Activated CD8-positive, alpha-beta memory T cell treated with anti-CD3 and anti-CD28 coated beads for 36 hours (primary cell): Measurements from ENCODE around the gene XIAP. TPM values are rescaled to one million over a fixed set of nuclear protein-coding genes. Genes with fewer than 3 reads are reported as not detected.
"Not testable (repeated sequence)": the region's sequence is repeated elsewhere in the genome, so short reads cannot be mapped to it uniquely, and the experiment has no call there.

Experiments
- CTCF ChIA-PET: fragments of 350-600 bp; sonication (Branson Sonifier 250); formaldehyde crosslinking; loops from one replicate; lab custom pipeline; 2021; ENCODE audit warnings: antibody characterized with exemption; lab: Charles Lee
- POLR2A ChIA-PET: fragments of 350-600 bp; sonication (Branson Sonifier 250); formaldehyde crosslinking; loops from one replicate; lab custom pipeline; 2021; ENCODE audit warnings: antibody characterized with exemption; lab: Charles Lee
- total RNA-seq, 2 experiments: library from RNA; stranded (reverse); gene quantifications; one replicate each; pipeline ENCODE4 v1.2.3, GENCODE V29; 2021

Gene XIAP
- 10 to 100 TPM; 36.7 to 37.2 TPM for total RNA-seq

GRCh38 chrX:123859846-123860838 is at the start of gene XIAP:
XIAP (plus strand) TSS chrX:123860053; CDS start chrX:123885663, 25,610 bp downstream.
- CTCF ChIA-PET, result interaction anchor here (0.6 kb wide), 1 partner anchor 100 kb away, joined by 4 read pairs; no protein-coding TSS in a partner anchor
- POLR2A ChIA-PET, result interaction anchor here (0.5 to 1.1 kb wide), 3 partner anchors 9 to 112 kb away, joined by 3 read pairs; no protein-coding TSS in a partner anchor

GRCh38 chrX:123814343-123814742 is 45.5 kb upstream of the XIAP start:
- ChIA-PET CTCF (no interaction called here), POLR2A (no interaction called here)

GRCh38 chrX:123814934-123815394 is 44.9 kb upstream of the XIAP start:
- CTCF ChIA-PET, POLR2A ChIA-PET: not testable (repeated sequence)

GRCh38 chrX:123817288-123817894 is 42.5 kb upstream of the XIAP start:
- POLR2A ChIA-PET, result no interaction called here
- CTCF ChIA-PET, result no interaction called here

- ChIA-PET CTCF (no interaction called here), POLR2A (no interaction called here)
Observed at GRCh38 chrX:123818243-123818642, 41.6 kb upstream of the XIAP start.

GRCh38 chrX:123822965-123823364 is 36.9 kb upstream of the XIAP start:
- ChIA-PET POLR2A (no interaction called here), CTCF (no interaction called here)

- CTCF ChIA-PET, result interaction anchor here (0.7 kb wide), 1 partner anchor 1440 kb away, joined by 3 read pairs; no protein-coding TSS in a partner anchor
- POLR2A ChIA-PET, result interaction anchor here (0.6 kb wide), 1 partner anchor 234 kb away, joined by 5 read pairs; no protein-coding TSS in a partner anchor
Observed at GRCh38 chrX:123830309-123830708, 29.5 kb upstream of the XIAP start.

- POLR2A ChIA-PET, result no interaction called here
Observed at GRCh38 chrX:123833387-123833786, 26.5 kb upstream of the XIAP start.

GRCh38 chrX:123834116-123834515 is 25.7 kb upstream of the XIAP start:
- ChIA-PET CTCF (interaction anchor here (0.6 to 1.6 kb wide), 6 partner anchors 23 to 534 kb away, joined by 3 read pairs; no protein-coding TSS in a partner anchor), POLR2A (no interaction called here)

More at GRCh38 chrX:123833387-123833786, 26.5 kb upstream of the XIAP start:
- CTCF ChIA-PET, result interaction anchor here (0.6 to 1.6 kb wide), 7 partner anchors 22 to 535 kb away, joined by 3 read pairs; no protein-coding TSS in a partner anchor

GRCh38 chrX:123835661-123836371 is 24.0 kb upstream of the XIAP start:
- ChIA-PET POLR2A (interaction anchor here (0.6 kb wide), 1 partner anchor 71 kb away, joined by 4 read pairs; no protein-coding TSS in a partner anchor), CTCF (interaction anchor here (0.9 to 1.4 kb wide), 2 partner anchors 19 to 43 kb away, joined by 3 to 4 read pairs; no protein-coding TSS in a partner anchor)

GRCh38 chrX:123845129-123845528 is 14.7 kb upstream of the XIAP start:
- CTCF ChIA-PET, POLR2A ChIA-PET: not testable (repeated sequence)

GRCh38 chrX:123846577-123847038 is 13.2 kb upstream of the XIAP start:
- POLR2A ChIA-PET, result no interaction called here
- CTCF ChIA-PET, result interaction anchor here (0.7 kb wide), 1 partner anchor 515 kb away, joined by 4 read pairs; no protein-coding TSS in a partner anchor

- POLR2A ChIA-PET, result no interaction called here
- CTCF ChIA-PET, result no interaction called here
Observed at GRCh38 chrX:123847056-123847455, 12.8 kb upstream of the XIAP start.

- ChIA-PET POLR2A (no interaction called here), CTCF (no interaction called here)
Observed at GRCh38 chrX:123849096-123849495, 10.8 kb upstream of the XIAP start.

- POLR2A ChIA-PET, CTCF ChIA-PET: not testable (repeated sequence)
Observed at GRCh38 chrX:123849906-123850305, 9.9 kb upstream of the XIAP start.

GRCh38 chrX:123851079-123851478 is 8.8 kb upstream of the XIAP start:
- ChIA-PET CTCF (no interaction called here), POLR2A (no interaction called here)

GRCh38 chrX:123854329-123854728 is 5.5 kb upstream of the XIAP start:
- ChIA-PET CTCF (interaction anchor here (0.7 kb wide), 1 partner anchor 18 kb away, joined by 3 read pairs; no protein-coding TSS in a partner anchor), POLR2A (no interaction called here)

- POLR2A ChIA-PET, result no interaction called here
Observed at GRCh38 chrX:123859409-123859845, 426 bp upstream of the XIAP start.

More at GRCh38 chrX:123859409-123859845, 426 bp upstream of the XIAP start:
- CTCF ChIA-PET, result interaction anchor here (0.6 kb wide), 1 partner anchor 101 kb away, joined by 4 read pairs; no protein-coding TSS in a partner anchor
